Iris pigment epithelial cell (primary cell): ENCODE measurements around the gene SFTPB.

Experiments used
- DNase-seq: peaks from one replicate; pipeline ENCODE4 v3.0.0-alpha.2; 2011; ENCODE audit warnings: low read depth

SFTPB gene

GRCh38 chr2:85611705-85612587, 56.1 kb downstream of the SFTPB start, which contains the start of gene C2orf68:
TSS of gene C2orf68 (minus strand) at chr2:85612066. CDS start at chr2:85611984, 82 bp downstream.
- peak; percentile 68 for DNase-seq

GRCh38 chr2:85611217-85611704, 56.7 kb downstream of the SFTPB start:
- no peak for DNase-seq
